GM19193 (cell line): ENCODE measurements around the gene VSTM1.

Experiments used
- POLR2A ChIP-seq: IDR thresholded peaks from 4 replicates; pipeline ENCODE4 v1.6.1; 2011; ENCODE audit not compliant: insufficient read depth, insufficient read length; ENCODE audit errors: extremely low read depth

The VSTM1 gene

GRCh38 chr19:54063350-54064116 lies at the start of gene VSTM1:
Gene VSTM1, minus strand, starts transcription at chr19:54063897. Its CDS starts 120 bp downstream, at chr19:54063777.
- TF ChIP-seq POLR2A, result no peak

DNA sequence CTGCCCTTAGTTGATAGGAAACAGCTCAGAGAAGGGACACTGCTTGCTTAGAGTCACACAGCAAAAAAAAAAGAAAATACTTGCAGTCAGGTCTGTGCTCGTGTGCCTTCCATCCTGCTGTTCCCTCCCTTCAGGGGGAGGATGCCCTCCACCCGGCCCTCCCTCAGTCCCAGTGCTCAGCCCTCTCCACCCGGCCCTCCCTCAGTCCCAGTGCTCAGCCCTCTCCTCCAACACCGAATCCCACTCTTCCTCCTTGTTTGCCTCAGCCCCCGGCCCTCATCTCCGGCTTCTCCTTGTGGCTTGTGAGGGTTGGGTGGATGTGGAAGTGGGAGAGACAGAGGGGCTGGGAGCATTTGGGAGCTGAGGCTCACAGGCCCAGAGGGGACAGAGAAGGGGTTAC lies 46.0 kb upstream of the VSTM1 start:
- TF ChIP-seq POLR2A, result no peak

DNA sequence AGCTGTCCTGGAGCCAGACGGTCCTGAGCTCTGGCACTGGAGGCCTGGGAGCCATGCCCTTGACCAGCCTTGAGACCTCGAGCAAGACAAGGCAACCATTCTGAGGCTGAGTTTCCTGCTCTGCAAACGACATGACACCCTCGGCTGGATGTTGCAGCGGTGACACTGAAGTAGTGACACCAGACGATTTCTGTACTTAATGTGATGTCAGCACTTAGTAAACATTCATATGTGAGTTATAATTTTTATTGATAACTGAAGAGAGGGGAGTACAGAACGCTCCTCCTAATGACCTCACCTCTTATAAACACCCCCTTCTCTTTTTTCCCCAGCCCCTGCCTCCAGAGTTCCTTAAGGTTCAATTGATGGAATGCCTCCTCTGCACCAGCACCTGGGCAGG lies 44.8 kb upstream of the VSTM1 start:
- no peak for TF ChIP-seq POLR2A

DNA sequence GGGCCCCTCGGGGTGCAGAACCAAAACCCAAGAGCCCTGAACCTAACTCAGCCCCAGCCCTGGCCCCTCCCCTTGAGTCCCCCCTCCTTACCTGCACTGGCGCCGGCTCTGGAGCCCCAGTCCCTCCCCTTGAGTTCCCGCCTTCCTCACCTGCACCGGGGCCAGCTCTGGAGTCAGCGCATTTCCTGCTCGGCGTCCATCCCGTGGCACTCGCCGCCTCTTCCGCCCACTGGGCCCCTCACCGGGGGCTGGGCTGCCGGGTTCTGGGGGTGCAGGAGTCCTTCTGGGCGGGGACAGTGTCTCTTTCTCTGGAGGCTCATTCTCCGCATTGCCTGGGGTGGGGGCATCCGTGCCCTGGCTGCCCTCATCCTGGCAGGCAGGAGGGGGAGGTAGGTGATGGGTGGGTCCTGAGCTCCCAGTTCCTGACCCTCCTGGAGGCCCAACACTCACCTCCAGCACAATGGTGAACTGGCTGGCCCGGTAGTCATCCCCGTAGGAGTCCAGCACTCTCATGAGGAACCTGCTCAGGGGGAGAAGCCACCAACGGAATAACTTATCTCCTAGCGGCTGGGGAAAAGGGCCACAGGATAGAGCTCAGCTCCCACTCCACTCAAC lies 44.3 kb upstream of the VSTM1 start:
- TF ChIP-seq POLR2A, result no peak

GRCh38 chr19:54106716-54107115 lies 43.0 kb upstream of the VSTM1 start:
- no peak for TF ChIP-seq POLR2A

DNA sequence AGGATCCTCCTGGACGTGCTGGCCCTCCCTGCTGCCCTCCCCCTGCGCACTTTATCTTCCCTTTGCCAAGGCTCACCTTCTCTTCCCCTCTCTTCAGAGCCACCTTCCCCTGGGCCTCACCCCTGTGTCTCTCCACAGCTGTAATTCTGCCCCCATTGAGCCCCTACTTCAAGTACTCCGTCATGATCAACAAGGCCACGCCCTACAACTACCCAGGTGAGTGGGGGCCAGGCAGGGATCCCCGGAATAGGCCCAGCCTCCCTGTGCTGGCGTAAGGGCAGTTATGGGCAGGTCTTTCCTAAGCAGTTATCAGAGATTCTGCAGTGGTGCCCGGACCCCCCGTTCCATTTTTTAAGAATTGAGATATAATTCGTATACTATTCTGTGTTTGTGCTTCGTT lies 42.1 kb upstream of the VSTM1 start:
- TF ChIP-seq POLR2A, result no peak

- no peak for TF ChIP-seq POLR2A
Measured at GRCh38 chr19:54104998-54105715, 41.5 kb upstream of the VSTM1 start.

- TF ChIP-seq POLR2A, result peak; percentile 84
Measured at GRCh38 chr19:54102421-54103169, 38.9 kb upstream of the VSTM1 start, which contains the start of gene NDUFA3. Gene NDUFA3, plus strand, starts transcription at chr19:54102855. Its CDS starts 24 bp downstream, at chr19:54102879.

- TF ChIP-seq POLR2A, result no peak
Measured at GRCh38 chr19:54100561-54100960, 36.9 kb upstream of the VSTM1 start, which contains the start of gene OSCAR. Gene OSCAR, minus strand, starts transcription at chr19:54100803. Its CDS starts 11 bp downstream, at chr19:54100792.

GRCh38 chr19:54099190-54099902 lies 35.6 kb upstream of the VSTM1 start:
- TF ChIP-seq POLR2A, result no peak

GRCh38 chr19:54096617-54097106 lies 33.0 kb upstream of the VSTM1 start:
- no peak for TF ChIP-seq POLR2A

GRCh38 chr19:54095136-54095858 lies 31.6 kb upstream of the VSTM1 start:
- TF ChIP-seq POLR2A, result no peak

DNA sequence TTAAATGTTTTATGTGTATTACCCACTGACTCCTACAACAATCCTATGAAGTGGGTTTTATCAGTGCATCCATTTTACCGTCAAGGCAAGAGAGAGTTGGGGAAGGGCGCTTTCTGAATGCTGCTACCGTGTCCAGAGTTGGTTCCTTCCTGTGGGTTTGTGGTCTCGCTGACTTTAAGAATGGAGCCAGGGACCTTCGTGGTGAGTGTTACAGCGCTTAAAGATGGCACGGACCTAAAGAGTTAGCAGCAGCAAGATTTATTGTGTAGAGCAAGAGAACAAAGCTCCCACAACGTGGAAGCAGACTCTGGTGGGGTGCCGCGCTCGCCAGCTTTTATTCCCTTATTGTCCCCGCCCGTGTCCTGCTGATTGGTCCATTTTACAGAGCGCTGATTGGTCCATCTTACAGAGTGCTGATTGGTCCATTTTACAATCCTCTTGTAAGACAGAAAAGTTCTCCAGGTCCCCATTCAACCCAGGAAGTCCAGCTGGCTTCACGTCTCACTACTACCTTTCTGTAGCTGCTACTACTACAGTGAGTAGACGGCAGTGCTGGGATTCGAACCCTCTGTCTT lies 30.8 kb upstream of the VSTM1 start:
- no peak for TF ChIP-seq POLR2A
